ENCODE data around the gene CCNF. TPM values are rescaled to one million over a fixed set of nuclear protein-coding genes. Genes with fewer than 3 reads are reported as not detected.
"Not testable (repeated sequence)": the region's sequence is repeated elsewhere in the genome, so short reads cannot be mapped to it uniquely, and the experiment has no call there.

Gene CCNF
- polyA plus RNA-seq, 1 donor (not counting 4 experiments of a cell fraction or from before 2014, with no cell fraction given) = 3.5 TPM

GRCh38 chr16:2439598-2439997 lies 10.4 kb downstream of the CCNF start:
- Histone ChIP-seq H3K4me3 (ENCODE audit: control insufficient read depth in 2 of 3, extremely low read depth in 1 of 3, insufficient read depth in 2 of 3, low read depth in 1 of 3, low read length in 3 of 3) (no peak overlapping the region), H3K9me3 (ENCODE audit: control insufficient read depth, low read depth, low read length) (no peaks in the 10 kb centered on the region), H2AFZ (ENCODE audit: control insufficient read depth, low read length) (no peak overlapping the region), H3K9ac (ENCODE audit: control insufficient read depth, extremely low read depth, insufficient read depth, low read length) (no peak overlapping the region), H3K4me1 (ENCODE audit: control insufficient read depth, extremely low read depth, insufficient read depth, low read length) (no peaks in the 10 kb centered on the region), H3K27me3 (ENCODE audit: control insufficient read depth, extremely low read depth, insufficient read depth, low read length) (no peaks in the 10 kb centered on the region), H3K27ac (ENCODE audit: control insufficient read depth, insufficient read depth, low read length) (no peak overlapping the region), H3K4me2 (ENCODE audit: control insufficient read depth, extremely low read depth, insufficient read depth, low read depth, low read length) (no peak overlapping the region), H3K79me2 (ENCODE audit: control insufficient read depth, insufficient read depth, low read length) (no peaks in the 10 kb centered on the region), H3K36me3 (ENCODE audit: control insufficient read depth in 2 of 2, extremely low read depth in 1 of 2, insufficient read depth in 2 of 2, low read length in 2 of 2) (peaks cover 16 to 54% of the 10 kb centered on the region in 2 experiments), H4K20me1 (ENCODE audit: control insufficient read depth, extremely low read depth, insufficient read depth, low read length) (no peaks in the 10 kb centered on the region), H3K9me1 (ENCODE audit: control insufficient read depth, extremely low read depth, insufficient read depth, low read length) (no peaks in the 10 kb centered on the region)
- DNase-seq (ENCODE audit: low read depth, low spot score) (no peak), FAIRE-seq (no peak)
- TF ChIP-seq, protein P1, sequence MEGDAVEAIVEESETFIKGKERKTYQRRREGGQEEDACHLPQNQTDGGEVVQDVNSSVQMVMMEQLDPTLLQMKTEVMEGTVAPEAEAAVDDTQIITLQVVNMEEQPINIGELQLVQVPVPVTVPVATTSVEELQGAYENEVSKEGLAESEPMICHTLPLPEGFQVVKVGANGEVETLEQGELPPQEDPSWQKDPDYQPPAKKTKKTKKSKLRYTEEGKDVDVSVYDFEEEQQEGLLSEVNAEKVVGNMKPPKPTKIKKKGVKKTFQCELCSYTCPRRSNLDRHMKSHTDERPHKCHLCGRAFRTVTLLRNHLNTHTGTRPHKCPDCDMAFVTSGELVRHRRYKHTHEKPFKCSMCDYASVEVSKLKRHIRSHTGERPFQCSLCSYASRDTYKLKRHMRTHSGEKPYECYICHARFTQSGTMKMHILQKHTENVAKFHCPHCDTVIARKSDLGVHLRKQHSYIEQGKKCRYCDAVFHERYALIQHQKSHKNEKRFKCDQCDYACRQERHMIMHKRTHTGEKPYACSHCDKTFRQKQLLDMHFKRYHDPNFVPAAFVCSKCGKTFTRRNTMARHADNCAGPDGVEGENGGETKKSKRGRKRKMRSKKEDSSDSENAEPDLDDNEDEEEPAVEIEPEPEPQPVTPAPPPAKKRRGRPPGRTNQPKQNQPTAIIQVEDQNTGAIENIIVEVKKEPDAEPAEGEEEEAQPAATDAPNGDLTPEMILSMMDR (optimal IDR thresholded peaks at IDR 0.05 in 1 of 3, IDR thresholded peaks at IDR 0.05 in 1 of 3, conservative IDR thresholded peaks at IDR 0.05 in 1 of 3; ENCODE audit: extremely low read depth in 1 of 3, insufficient read depth in 2 of 3, low read length in 3 of 3) = no peak
- no peak for TF ChIP-seq EZH2 (IDR thresholded peaks at IDR 0.05; ENCODE audit: low read length)
- dilution Hi-C loops (cut with MboI; ENCODE audit: extremely low pct_ligation_motif_present, low sequenced_read_pairs) = no loop called here

DNA sequence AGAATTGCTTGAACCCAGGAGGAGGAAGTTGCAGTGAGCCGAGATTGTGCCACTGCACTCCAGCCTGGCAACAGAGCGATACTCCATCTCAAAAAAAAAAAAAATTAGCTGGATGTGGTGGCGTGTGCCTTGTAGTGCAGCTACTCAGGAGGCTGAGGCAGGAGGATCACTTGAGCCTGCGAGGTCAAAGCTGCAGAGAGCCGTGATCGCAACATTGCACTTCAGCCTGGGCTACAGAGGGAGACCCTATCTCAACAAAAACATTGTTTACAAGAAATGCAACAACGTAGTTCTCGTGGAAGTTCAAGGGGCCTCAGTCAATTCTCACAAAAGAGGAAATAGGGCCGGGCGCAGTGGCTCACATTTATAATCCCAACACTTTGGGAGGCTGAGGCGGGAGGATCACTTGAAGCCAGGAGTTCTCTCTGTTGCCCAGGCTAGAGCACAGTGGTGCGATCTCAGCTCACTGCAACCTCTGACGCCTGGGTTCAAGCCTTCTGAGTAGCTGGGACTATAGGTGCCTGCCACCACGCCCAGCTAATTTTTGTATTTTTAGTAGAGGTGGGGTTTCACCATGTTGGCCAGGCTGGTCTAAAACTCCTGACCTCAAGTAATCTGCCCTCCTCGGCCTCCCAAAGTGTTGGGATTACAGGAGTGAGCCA lies 12.0 kb downstream of the CCNF start:
- dilution Hi-C loops (cut with MboI; ENCODE audit: extremely low pct_ligation_motif_present, low sequenced_read_pairs); DNase-seq (ENCODE audit: low read depth, low spot score): not testable (repeated sequence)
- peaks cover 22 to 56% of the 10 kb centered on the region in 2 experiments for H3K36me3 ChIP-seq (ENCODE audit: control insufficient read depth in 2 of 2, extremely low read depth in 1 of 2, insufficient read depth in 2 of 2, low read length in 2 of 2)

DNA sequence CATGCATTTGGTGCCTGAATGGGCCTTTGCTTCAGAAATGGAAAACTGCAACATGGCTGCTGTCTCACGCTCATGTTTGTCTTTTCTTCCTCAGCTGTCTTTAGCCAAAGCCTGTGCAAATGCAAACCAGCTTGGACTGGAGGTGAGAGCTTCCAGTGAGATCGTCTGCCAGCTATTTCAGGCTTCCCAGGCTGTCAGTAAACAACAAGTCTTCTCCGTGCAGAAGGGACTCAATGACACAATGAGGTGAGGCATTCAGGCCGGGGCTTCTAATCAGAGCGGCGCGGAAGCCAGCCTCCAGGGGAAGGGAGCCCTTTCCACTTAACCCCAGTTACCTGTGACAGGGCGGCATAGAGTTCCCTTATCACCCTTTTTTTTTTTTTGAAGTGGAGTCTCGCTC lies 14.3 kb downstream of the CCNF start:
- no peak for DNase-seq (ENCODE audit: low read depth, low spot score)
- H3K4me3 ChIP-seq (ENCODE audit: control insufficient read depth in 2 of 3, extremely low read depth in 1 of 3, insufficient read depth in 2 of 3, low read depth in 1 of 3, low read length in 3 of 3) = no peak overlapping the region
- TF ChIP-seq EZH2 (IDR thresholded peaks at IDR 0.05; ENCODE audit: low read length) = no peak
- H3K27ac ChIP-seq (ENCODE audit: control insufficient read depth, insufficient read depth, low read length) = no peak overlapping the region
- H3K4me1 ChIP-seq (ENCODE audit: control insufficient read depth, extremely low read depth, insufficient read depth, low read length) = no peaks in the 10 kb centered on the region
- FAIRE-seq = no peak
- H3K79me2 ChIP-seq (ENCODE audit: control insufficient read depth, insufficient read depth, low read length) = no peaks in the 10 kb centered on the region
- no peaks in the 10 kb centered on the region for H3K9me3 ChIP-seq (ENCODE audit: control insufficient read depth, low read depth, low read length)
- H3K9me1 ChIP-seq (ENCODE audit: control insufficient read depth, extremely low read depth, insufficient read depth, low read length) = no peaks in the 10 kb centered on the region
- no peak overlapping the region for H3K9ac ChIP-seq (ENCODE audit: control insufficient read depth, extremely low read depth, insufficient read depth, low read length)
- H3K27me3 ChIP-seq (ENCODE audit: control insufficient read depth, extremely low read depth, insufficient read depth, low read length) = no peaks in the 10 kb centered on the region
- peaks cover 25 to 45% of the 10 kb centered on the region in 2 experiments for H3K36me3 ChIP-seq (ENCODE audit: control insufficient read depth in 2 of 2, extremely low read depth in 1 of 2, insufficient read depth in 2 of 2, low read length in 2 of 2)
- H3K4me2 ChIP-seq (ENCODE audit: control insufficient read depth, extremely low read depth, insufficient read depth, low read depth, low read length) = no peak overlapping the region
- H4K20me1 ChIP-seq (ENCODE audit: control insufficient read depth, extremely low read depth, insufficient read depth, low read length) = peaks cover 4% of the 10 kb centered on the region
- no peak overlapping the region for H2AFZ ChIP-seq (ENCODE audit: control insufficient read depth, low read length)
- dilution Hi-C loops (cut with MboI; ENCODE audit: extremely low pct_ligation_motif_present, low sequenced_read_pairs) = no loop called here

More for the DNA sequence above, 12.0 kb downstream of the CCNF start:
- H3K9me3 ChIP-seq (ENCODE audit: control insufficient read depth, low read depth, low read length); H3K9ac ChIP-seq (ENCODE audit: control insufficient read depth, extremely low read depth, insufficient read depth, low read length); H2AFZ ChIP-seq (ENCODE audit: control insufficient read depth, low read length); FAIRE-seq; H3K4me3 ChIP-seq (ENCODE audit: control insufficient read depth in 2 of 3, extremely low read depth in 1 of 3, insufficient read depth in 2 of 3, low read depth in 1 of 3, low read length in 3 of 3); H3K9me1 ChIP-seq (ENCODE audit: control insufficient read depth, extremely low read depth, insufficient read depth, low read length); H3K27me3 ChIP-seq (ENCODE audit: control insufficient read depth, extremely low read depth, insufficient read depth, low read length); H3K27ac ChIP-seq (ENCODE audit: control insufficient read depth, insufficient read depth, low read length); H3K79me2 ChIP-seq (ENCODE audit: control insufficient read depth, insufficient read depth, low read length); H4K20me1 ChIP-seq (ENCODE audit: control insufficient read depth, extremely low read depth, insufficient read depth, low read length); H3K4me1 ChIP-seq (ENCODE audit: control insufficient read depth, extremely low read depth, insufficient read depth, low read length); H3K4me2 ChIP-seq (ENCODE audit: control insufficient read depth, extremely low read depth, insufficient read depth, low read depth, low read length): not testable (repeated sequence)

Data from keratinocyte (primary cell).